CD4-positive, alpha-beta T cell treated with Interleukin-2 at 100 ng/mL for 4 hours (primary cell): ENCODE measurements around the gene TRMT11.

ENCODE experiments used
- DNase-seq: peaks from one replicate; pipeline ENCODE4 v3.0.0-alpha.2; 2020; ENCODE audit warnings: low spot score

Gene TRMT11

GRCh38 chr6:126076992-126077664 is 90.8 kb downstream of the TRMT11 start:
- DNase-seq = no peak

- DNase-seq = no peak
Measured at GRCh38 chr6:126077810-126078776, 91.8 kb downstream of the TRMT11 start.

GRCh38 chr6:126083875-126084274 is 97.5 kb downstream of the TRMT11 start:
- DNase-seq = no peak

- no peak for DNase-seq
Measured at GRCh38 chr6:126086560-126086959, 100.2 kb downstream of the TRMT11 start.
